ENCODE measurements around the gene SNX1. TPM values are rescaled to one million over a fixed set of nuclear protein-coding genes. Genes with fewer than 3 reads are reported as not detected.
A peak's percentile ranks its signal among the peaks of the same experiment; 100 is the strongest.
"Not testable (repeated sequence)": the region's sequence is repeated elsewhere in the genome, so short reads cannot be mapped to it uniquely, and the experiment has no call there.

Gene SNX1
- total RNA-seq, 1 experiment from 2014 or later = 46.6 TPM

- Histone ChIP-seq H3K4me1 (peaks cover 6% of the 10 kb centered on the region; the same call in 1 of the 2 replicates), H3K9me3 (replicated peaks) (no peaks in the 10 kb centered on the region), H3K4me3 (peak overlapping the region; percentile 82), H3K36me3 (no peaks in the 10 kb centered on the region), H3K27ac (no peak overlapping the region), H3K27me3 (no peaks in the 10 kb centered on the region)
- no peak for DNase-seq
Measured at GRCh38 chr15:64095431-64095794, 369 bp upstream of the SNX1 start.

- Histone ChIP-seq H3K4me3 (peak overlapping the region; percentile 82), H3K36me3 (0 out of 2 replicates have a peak, but pooled peaks cover 3% of the 10 kb centered on the region), H3K9me3 (replicated peaks) (no peaks in the 10 kb centered on the region), H3K4me1 (peaks cover 6% of the 10 kb centered on the region; the same call in 1 of the 2 replicates), H3K27ac (no peak overlapping the region), H3K27me3 (no peaks in the 10 kb centered on the region)
- peak; percentile 11 to 32 for DNase-seq
Measured at GRCh38 chr15:64096668-64097384, 1.0 kb downstream of the SNX1 start.

- Histone ChIP-seq H3K4me3 (no peak overlapping the region), H3K4me1 (peaks cover 6% of the 10 kb centered on the region; the same call in 1 of the 2 replicates), H3K9me3 (replicated peaks) (no peaks in the 10 kb centered on the region), H3K27me3 (no peaks in the 10 kb centered on the region), H3K27ac (no peak overlapping the region), H3K36me3 (0 out of 2 replicates have a peak, but pooled peaks cover 3% of the 10 kb centered on the region)
- no peak for DNase-seq
Measured at GRCh38 chr15:64099379-64099778, 3.6 kb downstream of the SNX1 start.

- DNase-seq = no peak
- no peaks in the 10 kb centered on the region for H3K27me3 ChIP-seq
- H3K36me3 ChIP-seq = 0 out of 2 replicates have a peak, but pooled peaks cover 3% of the 10 kb centered on the region
- H3K9me3 ChIP-seq (replicated peaks) = no peaks in the 10 kb centered on the region
- no peaks in the 10 kb centered on the region for H3K4me1 ChIP-seq
- H3K4me3 ChIP-seq = no peak overlapping the region
- H3K27ac ChIP-seq = no peak overlapping the region
Measured at GRCh38 chr15:64100958-64101357, 5.2 kb downstream of the SNX1 start.

- no peaks in the 10 kb centered on the region for H3K9me3 ChIP-seq (replicated peaks)
- H3K4me1 ChIP-seq = no peaks in the 10 kb centered on the region
- H3K27ac ChIP-seq = no peak overlapping the region
- H3K27me3 ChIP-seq = no peaks in the 10 kb centered on the region
- 0 out of 2 replicates have a peak, but pooled peaks cover 3% of the 10 kb centered on the region for H3K36me3 ChIP-seq
- no peak overlapping the region for H3K4me3 ChIP-seq
- DNase-seq = no peak
Measured at GRCh38 chr15:64102497-64102896, 6.7 kb downstream of the SNX1 start.

- Histone ChIP-seq H3K4me3 (no peak overlapping the region), H3K4me1 (no peaks in the 10 kb centered on the region), H3K9me3 (replicated peaks) (no peaks in the 10 kb centered on the region), H3K36me3 (0 out of 2 replicates have a peak, but pooled peaks cover 4% of the 10 kb centered on the region), H3K27me3 (no peaks in the 10 kb centered on the region), H3K27ac (no peak overlapping the region)
- DNase-seq = no peak
Measured at GRCh38 chr15:64105113-64105704, 9.4 kb downstream of the SNX1 start.

- no peaks in the 10 kb centered on the region for H3K4me1 ChIP-seq
- H3K36me3 ChIP-seq = 0 out of 2 replicates have a peak, but pooled peaks cover 2% of the 10 kb centered on the region
- DNase-seq = no peak
- H3K9me3 ChIP-seq (replicated peaks) = no peaks in the 10 kb centered on the region
- H3K27me3 ChIP-seq = no peaks in the 10 kb centered on the region
- no peak overlapping the region for H3K27ac ChIP-seq
- no peak overlapping the region for H3K4me3 ChIP-seq
Measured at GRCh38 chr15:64107337-64107736, 11.6 kb downstream of the SNX1 start.

GRCh38 chr15:64110108-64110701, 14.4 kb downstream of the SNX1 start:
- not testable (repeated sequence) for H3K4me3 ChIP-seq

GRCh38 chr15:64110950-64111678, 15.3 kb downstream of the SNX1 start:
- no peak for DNase-seq
- H3K27me3 ChIP-seq = no peaks in the 10 kb centered on the region
- no peak overlapping the region for H3K27ac ChIP-seq
- H3K36me3 ChIP-seq = peaks cover 28% of the 10 kb centered on the region
- H3K9me3 ChIP-seq (replicated peaks) = no peaks in the 10 kb centered on the region
- H3K4me1 ChIP-seq = no peaks in the 10 kb centered on the region
- H3K4me3 ChIP-seq = no peak overlapping the region

More at GRCh38 chr15:64110108-64110701, 14.4 kb downstream of the SNX1 start:
- not testable (repeated sequence) for H3K9me3 ChIP-seq (replicated peaks); H3K4me1 ChIP-seq; DNase-seq; H3K27me3 ChIP-seq; H3K27ac ChIP-seq
- H3K36me3 ChIP-seq = peaks cover 21% of the 10 kb centered on the region

- Histone ChIP-seq H3K4me1 (no peaks in the 10 kb centered on the region), H3K27ac (no peak overlapping the region), H3K27me3 (no peaks in the 10 kb centered on the region), H3K36me3 (peaks cover 32% of the 10 kb centered on the region), H3K4me3 (no peak overlapping the region), H3K9me3 (replicated peaks) (no peaks in the 10 kb centered on the region)
- DNase-seq = no peak
Measured at GRCh38 chr15:64111679-64112050, 15.9 kb downstream of the SNX1 start.

GRCh38 chr15:64112073-64112772, 16.4 kb downstream of the SNX1 start:
- no peak overlapping the region for H3K4me3 ChIP-seq
- H3K27me3 ChIP-seq = no peaks in the 10 kb centered on the region
- H3K36me3 ChIP-seq = peaks cover 32% of the 10 kb centered on the region
- H3K4me1 ChIP-seq = no peaks in the 10 kb centered on the region
- H3K9me3 ChIP-seq (replicated peaks) = no peaks in the 10 kb centered on the region
- H3K27ac ChIP-seq = no peak overlapping the region
- DNase-seq = no peak

GRCh38 chr15:64112904-64113303, 17.1 kb downstream of the SNX1 start:
- Histone ChIP-seq H3K27ac (no peak overlapping the region), H3K36me3 (peaks cover 39% of the 10 kb centered on the region), H3K27me3 (no peaks in the 10 kb centered on the region), H3K4me1 (no peaks in the 10 kb centered on the region), H3K9me3 (replicated peaks) (no peaks in the 10 kb centered on the region), H3K4me3 (no peak overlapping the region)
- no peak for DNase-seq

GRCh38 chr15:64117759-64118487, 22.1 kb downstream of the SNX1 start:
- Histone ChIP-seq H3K9me3 (replicated peaks) (no peaks in the 10 kb centered on the region), H3K4me3 (no peak overlapping the region), H3K27ac (no peak overlapping the region), H3K4me1 (no peaks in the 10 kb centered on the region), H3K36me3 (peaks cover 65% of the 10 kb centered on the region), H3K27me3 (no peaks in the 10 kb centered on the region)
- DNase-seq = no peak

- H3K27me3 ChIP-seq; H3K9me3 ChIP-seq (replicated peaks); H3K27ac ChIP-seq; H3K4me1 ChIP-seq; DNase-seq; H3K4me3 ChIP-seq: not testable (repeated sequence)
- peaks cover 58% of the 10 kb centered on the region for H3K36me3 ChIP-seq
Measured at GRCh38 chr15:64120322-64120721, 24.5 kb downstream of the SNX1 start.
